ENCODE data around the gene VPS51. TPM values are rescaled to one million over a fixed set of nuclear protein-coding genes. Genes with fewer than 3 reads are reported as not detected.

Gene VPS51
- total RNA-seq, 1 experiment from 2014 or later = 123 TPM

GRCh38 chr11:65059959-65060824 is 35.8 kb upstream of the VPS51 start (continued):
- TF ChIP-seq NR2C2 (CRISPR knock-in tag; IDR thresholded peaks at IDR 0.05) (no peak), TCF7 (CRISPR knock-in tag; IDR thresholded peaks at IDR 0.05; ENCODE audit: low read depth) (no peak), EMX1 (CRISPR knock-in tag; IDR thresholded peaks at IDR 0.05) (no peak), FOXK1 (CRISPR knock-in tag; IDR thresholded peaks at IDR 0.05) (no peak), GTF2I (CRISPR knock-in tag; conservative IDR thresholded peaks at IDR 0.05) (no peak), ELF4 (CRISPR knock-in tag; IDR thresholded peaks at IDR 0.05; ENCODE audit: low read depth) (no peak), TP53 (CRISPR knock-in tag; IDR thresholded peaks at IDR 0.05) (no peak), ZBTB21 (CRISPR knock-in tag; IDR thresholded peaks at IDR 0.05; ENCODE audit: borderline replicate concordance) (no peak)
- TF ChIP-seq, protein P1, sequence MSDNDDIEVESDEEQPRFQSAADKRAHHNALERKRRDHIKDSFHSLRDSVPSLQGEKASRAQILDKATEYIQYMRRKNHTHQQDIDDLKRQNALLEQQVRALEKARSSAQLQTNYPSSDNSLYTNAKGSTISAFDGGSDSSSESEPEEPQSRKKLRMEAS (CRISPR knock-in tag; IDR thresholded peaks at IDR 0.05) = no peak
- TF ChIP-seq, protein P2, sequence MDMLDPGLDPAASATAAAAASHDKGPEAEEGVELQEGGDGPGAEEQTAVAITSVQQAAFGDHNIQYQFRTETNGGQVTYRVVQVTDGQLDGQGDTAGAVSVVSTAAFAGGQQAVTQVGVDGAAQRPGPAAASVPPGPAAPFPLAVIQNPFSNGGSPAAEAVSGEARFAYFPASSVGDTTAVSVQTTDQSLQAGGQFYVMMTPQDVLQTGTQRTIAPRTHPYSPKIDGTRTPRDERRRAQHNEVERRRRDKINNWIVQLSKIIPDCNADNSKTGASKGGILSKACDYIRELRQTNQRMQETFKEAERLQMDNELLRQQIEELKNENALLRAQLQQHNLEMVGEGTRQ (CRISPR knock-in tag; IDR thresholded peaks at IDR 0.05) = no peak

DNA sequence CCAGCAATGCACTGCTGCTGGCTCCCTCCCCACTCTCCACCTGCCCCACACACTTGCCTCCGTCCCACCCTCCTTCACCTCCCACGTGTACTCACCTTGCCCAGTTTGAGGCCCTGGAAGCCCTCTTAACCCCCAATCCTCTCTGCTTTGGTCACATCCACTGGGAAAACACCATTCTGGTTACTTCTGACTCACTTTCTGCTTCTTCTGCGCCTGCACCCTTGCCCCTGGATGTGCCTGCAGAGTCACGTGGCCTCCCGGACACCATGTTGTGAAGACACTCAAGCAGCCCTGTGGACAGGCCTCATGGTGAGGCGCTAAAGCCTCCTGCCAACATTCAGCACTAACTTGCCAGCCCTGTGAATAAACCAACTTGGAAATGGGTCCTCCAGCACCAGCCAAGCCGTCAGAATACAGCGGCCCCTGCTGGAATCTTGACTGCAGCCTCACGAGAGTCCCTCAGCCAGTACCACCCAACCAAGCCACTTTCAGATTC is 35.1 kb upstream of the VPS51 start:
- TF ChIP-seq FOXK1 (CRISPR knock-in tag; IDR thresholded peaks at IDR 0.05) (no peak), ZNF263 (CRISPR knock-in tag; IDR thresholded peaks at IDR 0.05; ENCODE audit: low read depth) (no peak), TEAD1 (CRISPR knock-in tag; IDR thresholded peaks at IDR 0.05) (no peak), JAZF1 (CRISPR knock-in tag; IDR thresholded peaks at IDR 0.05) (no peak)
- TF ChIP-seq, protein P2 (CRISPR knock-in tag; IDR thresholded peaks at IDR 0.05) = peak; percentile 38; the same call in 1 of the 2 replicates
- TF ChIP-seq, protein P3, sequence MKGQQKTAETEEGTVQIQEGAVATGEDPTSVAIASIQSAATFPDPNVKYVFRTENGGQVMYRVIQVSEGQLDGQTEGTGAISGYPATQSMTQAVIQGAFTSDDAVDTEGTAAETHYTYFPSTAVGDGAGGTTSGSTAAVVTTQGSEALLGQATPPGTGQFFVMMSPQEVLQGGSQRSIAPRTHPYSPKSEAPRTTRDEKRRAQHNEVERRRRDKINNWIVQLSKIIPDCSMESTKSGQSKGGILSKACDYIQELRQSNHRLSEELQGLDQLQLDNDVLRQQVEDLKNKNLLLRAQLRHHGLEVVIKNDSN (CRISPR knock-in tag; IDR thresholded peaks at IDR 0.05) = peak; percentile 24; the same call in 1 of the 2 replicates
- CTCF ChIA-PET = no interaction called here
- DNase-seq (ENCODE audit: low spot score) = peak; percentile 62

GRCh38 chr11:65063532-65063931 is 32.5 kb upstream of the VPS51 start:
- H3K36me3 Mint-ChIP-seq = no peaks in the 10 kb centered on the region
- DNase-seq (ENCODE audit: low spot score) = no peak

More for the DNA sequence above, 35.1 kb upstream of the VPS51 start:
- Mint-ChIP-seq H3K27ac (peak overlapping the region; percentile 91), H3K36me3 (no peaks in the 10 kb centered on the region), H3K27me3 (ENCODE audit: low read depth) (no peaks in the 10 kb centered on the region; the same call in 1 of the 2 replicates), H3K4me3 (no peak overlapping the region), H3K9me3 (no peaks in the 10 kb centered on the region), H3K4me1 (peaks cover 4% of the 10 kb centered on the region)
- POLR2A ChIA-PET = no interaction called here
- ATAC-seq = peak; percentile 87

DNA sequence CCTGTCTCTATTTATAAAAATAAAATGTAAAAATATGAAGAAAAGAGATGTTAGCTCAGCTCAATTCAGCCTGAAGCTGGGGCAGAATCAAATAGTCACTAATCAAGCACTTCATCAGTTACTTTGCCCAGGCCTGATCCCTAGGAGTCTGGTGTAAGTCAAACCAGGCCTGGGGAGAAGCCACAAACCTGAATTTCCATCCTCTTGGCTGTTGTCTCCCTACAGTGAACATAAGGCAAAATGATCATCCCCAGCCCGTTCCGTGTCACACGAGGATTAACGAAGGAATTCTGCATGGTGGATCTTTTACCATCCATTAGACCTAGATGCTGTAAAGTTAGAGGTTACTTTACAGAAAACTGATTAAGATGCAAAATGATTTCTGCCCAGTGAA is 31.2 kb upstream of the VPS51 start:
- Mint-ChIP-seq H3K9me3 (no peaks in the 10 kb centered on the region), H3K27me3 (ENCODE audit: low read depth) (no peaks in the 10 kb centered on the region; the same call in 1 of the 2 replicates), H3K4me1 (peaks cover 25% of the 10 kb centered on the region), H3K4me3 (no peak overlapping the region), H3K27ac (no peak overlapping the region), H3K36me3 (no peaks in the 10 kb centered on the region)
- POLR2A ChIA-PET = no interaction called here
- CTCF ChIA-PET = interaction anchor here (0.7 to 1.8 kb wide), 2 partner anchors 30 to 46 kb away, joined by 4 to 9 read pairs; no protein-coding TSS in a partner anchor
- DNase-seq (ENCODE audit: low spot score) = no peak
- no peak for ATAC-seq
- TF ChIP-seq, protein P4, sequence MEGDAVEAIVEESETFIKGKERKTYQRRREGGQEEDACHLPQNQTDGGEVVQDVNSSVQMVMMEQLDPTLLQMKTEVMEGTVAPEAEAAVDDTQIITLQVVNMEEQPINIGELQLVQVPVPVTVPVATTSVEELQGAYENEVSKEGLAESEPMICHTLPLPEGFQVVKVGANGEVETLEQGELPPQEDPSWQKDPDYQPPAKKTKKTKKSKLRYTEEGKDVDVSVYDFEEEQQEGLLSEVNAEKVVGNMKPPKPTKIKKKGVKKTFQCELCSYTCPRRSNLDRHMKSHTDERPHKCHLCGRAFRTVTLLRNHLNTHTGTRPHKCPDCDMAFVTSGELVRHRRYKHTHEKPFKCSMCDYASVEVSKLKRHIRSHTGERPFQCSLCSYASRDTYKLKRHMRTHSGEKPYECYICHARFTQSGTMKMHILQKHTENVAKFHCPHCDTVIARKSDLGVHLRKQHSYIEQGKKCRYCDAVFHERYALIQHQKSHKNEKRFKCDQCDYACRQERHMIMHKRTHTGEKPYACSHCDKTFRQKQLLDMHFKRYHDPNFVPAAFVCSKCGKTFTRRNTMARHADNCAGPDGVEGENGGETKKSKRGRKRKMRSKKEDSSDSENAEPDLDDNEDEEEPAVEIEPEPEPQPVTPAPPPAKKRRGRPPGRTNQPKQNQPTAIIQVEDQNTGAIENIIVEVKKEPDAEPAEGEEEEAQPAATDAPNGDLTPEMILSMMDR (IDR thresholded peaks at IDR 0.05) = no peak
- TF ChIP-seq SOX15 (CRISPR knock-in tag; IDR thresholded peaks at IDR 0.05) = no peak
- TF ChIP-seq IRF1 (CRISPR knock-in tag; IDR thresholded peaks at IDR 0.05) = no peak
- no peak for TF ChIP-seq ZNF532 (CRISPR knock-in tag; IDR thresholded peaks at IDR 0.05; ENCODE audit: borderline replicate concordance)
- no peak for TF ChIP-seq NFATC4 (CRISPR knock-in tag; IDR thresholded peaks at IDR 0.05)

More at GRCh38 chr11:65063532-65063931, 32.5 kb upstream of the VPS51 start:
- TF ChIP-seq OVOL2 (CRISPR knock-in tag; IDR thresholded peaks at IDR 0.05; ENCODE audit: borderline replicate concordance) = no peak
- H3K4me1 Mint-ChIP-seq = peaks cover 25% of the 10 kb centered on the region
- POLR2A ChIA-PET = no interaction called here
- CTCF ChIA-PET = interaction anchor here (0.7 to 1.8 kb wide), 6 partner anchors 35 to 215 kb away, joined by 3 to 9 read pairs (median 5); partner anchors contain the start of gene ARL2
- no peak overlapping the region for H3K27ac Mint-ChIP-seq
- H3K4me3 Mint-ChIP-seq = no peak overlapping the region
- H3K9me3 Mint-ChIP-seq = no peaks in the 10 kb centered on the region
- H3K27me3 Mint-ChIP-seq (ENCODE audit: low read depth) = no peaks in the 10 kb centered on the region; the same call in 1 of the 2 replicates
- ATAC-seq = no peak
